Measurements from ENCODE around the gene SH3D19. TPM values are rescaled to one million over a fixed set of nuclear protein-coding genes. Genes with fewer than 3 reads are reported as not detected.

Gene SH3D19
- total and polyA plus RNA-seq, 9 donors, result 44.0 to 117 (median 91.4) TPM

DNA sequence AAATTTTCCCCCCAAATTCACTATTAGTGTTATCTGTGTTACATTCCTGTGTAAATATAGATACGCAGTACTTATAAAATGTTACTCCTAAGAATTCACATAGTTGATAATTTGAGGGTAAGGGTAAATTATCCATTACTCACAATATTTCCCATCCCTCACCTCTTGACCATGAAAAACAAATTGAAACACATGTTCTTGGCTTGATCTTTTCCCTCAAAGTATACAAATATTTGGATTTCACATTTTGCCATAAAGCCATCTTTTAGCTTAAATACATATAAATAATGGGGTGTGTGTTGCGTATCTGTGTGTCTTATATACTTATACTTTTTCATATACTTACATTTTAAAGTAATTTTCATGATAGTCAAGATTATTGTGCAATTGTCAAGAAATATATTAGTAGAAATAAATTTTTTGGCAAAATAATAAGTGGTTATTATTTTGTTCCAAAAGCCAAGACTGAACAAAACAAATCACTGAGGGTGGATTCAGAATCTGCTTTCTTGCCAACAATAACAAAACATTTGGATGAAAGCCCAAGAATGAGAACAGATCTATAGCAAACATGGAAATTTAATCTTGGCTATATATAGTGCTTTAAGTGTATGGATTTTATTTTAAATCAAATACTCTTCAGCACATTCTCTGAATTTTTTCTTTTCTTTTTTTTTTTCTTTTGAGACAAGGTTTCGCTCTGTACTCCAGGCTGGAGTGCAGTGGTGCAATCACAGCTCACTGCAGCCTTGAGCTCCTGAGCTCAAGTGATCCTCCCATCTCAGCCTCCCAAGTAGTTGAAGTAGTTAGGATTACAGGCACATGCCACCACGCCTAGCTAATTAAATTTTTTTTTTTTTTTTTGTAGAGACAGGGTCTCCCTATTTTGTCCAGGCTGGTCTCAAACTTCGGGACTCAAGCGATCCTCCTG is 97.0 kb downstream of the SH3D19 start:
- intact Hi-C loops (cut with DNase I), result no loop called here
- DNase-seq, result no peak

DNA sequence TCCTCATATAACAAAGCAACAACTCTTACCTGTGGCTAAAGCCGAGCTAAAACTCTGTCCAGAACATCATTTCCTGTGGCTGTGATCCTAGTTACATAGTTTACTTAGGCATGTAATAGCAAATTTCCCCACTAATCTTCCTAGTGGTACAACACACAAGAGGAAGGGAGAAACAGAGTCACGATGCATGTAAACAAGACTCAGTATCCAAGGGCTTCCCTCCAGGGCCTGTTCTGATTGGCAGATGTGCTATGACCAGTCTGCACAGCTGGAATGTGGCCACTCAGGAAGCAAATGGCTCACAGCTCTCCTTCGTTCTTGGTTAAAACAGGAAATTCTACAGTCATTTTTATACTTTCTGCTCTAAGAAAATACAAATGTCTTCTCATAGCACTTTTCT is 97.7 kb downstream of the SH3D19 start:
- Histone ChIP-seq H3K4me3 (peak overlapping the region; percentile 29), H3K4me1 (ENCODE audit: insufficient read depth) (peaks cover 1% of the 10 kb centered on the region), H3K36me3 (no peaks in the 10 kb centered on the region), H3K9me3 (no peaks in the 10 kb centered on the region), H3K27me3 (no peaks in the 10 kb centered on the region), H3K27ac (peak overlapping the region; percentile 71 to 74)
- intact Hi-C loops (cut with DNase I), result no loop called here
- no peak for TF ChIP-seq POLR2A (IDR thresholded peaks at IDR 0.05)
- TF ChIP-seq, protein P1, sequence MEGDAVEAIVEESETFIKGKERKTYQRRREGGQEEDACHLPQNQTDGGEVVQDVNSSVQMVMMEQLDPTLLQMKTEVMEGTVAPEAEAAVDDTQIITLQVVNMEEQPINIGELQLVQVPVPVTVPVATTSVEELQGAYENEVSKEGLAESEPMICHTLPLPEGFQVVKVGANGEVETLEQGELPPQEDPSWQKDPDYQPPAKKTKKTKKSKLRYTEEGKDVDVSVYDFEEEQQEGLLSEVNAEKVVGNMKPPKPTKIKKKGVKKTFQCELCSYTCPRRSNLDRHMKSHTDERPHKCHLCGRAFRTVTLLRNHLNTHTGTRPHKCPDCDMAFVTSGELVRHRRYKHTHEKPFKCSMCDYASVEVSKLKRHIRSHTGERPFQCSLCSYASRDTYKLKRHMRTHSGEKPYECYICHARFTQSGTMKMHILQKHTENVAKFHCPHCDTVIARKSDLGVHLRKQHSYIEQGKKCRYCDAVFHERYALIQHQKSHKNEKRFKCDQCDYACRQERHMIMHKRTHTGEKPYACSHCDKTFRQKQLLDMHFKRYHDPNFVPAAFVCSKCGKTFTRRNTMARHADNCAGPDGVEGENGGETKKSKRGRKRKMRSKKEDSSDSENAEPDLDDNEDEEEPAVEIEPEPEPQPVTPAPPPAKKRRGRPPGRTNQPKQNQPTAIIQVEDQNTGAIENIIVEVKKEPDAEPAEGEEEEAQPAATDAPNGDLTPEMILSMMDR (IDR thresholded peaks at IDR 0.05), result no peak
- no peak for TF ChIP-seq EP300 (IDR thresholded peaks at IDR 0.05)
- DNase-seq, result peak in 3 of 5 donors; percentile 54 to 61 (median 56)
- 1 to 2% (median 2%) methylated on average over 3 of the region's 3 CpGs for WGBS, 3 donors

More for the DNA sequence above, 97.0 kb downstream of the SH3D19 start:
- Histone ChIP-seq H3K4me1 (ENCODE audit: insufficient read depth) (peaks cover 2% of the 10 kb centered on the region), H3K4me3 (peak overlapping the region; percentile 29), H3K9me3 (no peaks in the 10 kb centered on the region), H3K27me3 (no peaks in the 10 kb centered on the region), H3K36me3 (no peaks in the 10 kb centered on the region), H3K27ac (peak overlapping the region; percentile 71 to 74)
- TF ChIP-seq POLR2A (IDR thresholded peaks at IDR 0.05) (no peak), EP300 (IDR thresholded peaks at IDR 0.05) (no peak)
- TF ChIP-seq, protein P1 (IDR thresholded peaks at IDR 0.05), result no peak
- WGBS, 3 donors, result 40 to 51% (median 43%) methylated on average over 6 of the region's 6 CpGs

DNA sequence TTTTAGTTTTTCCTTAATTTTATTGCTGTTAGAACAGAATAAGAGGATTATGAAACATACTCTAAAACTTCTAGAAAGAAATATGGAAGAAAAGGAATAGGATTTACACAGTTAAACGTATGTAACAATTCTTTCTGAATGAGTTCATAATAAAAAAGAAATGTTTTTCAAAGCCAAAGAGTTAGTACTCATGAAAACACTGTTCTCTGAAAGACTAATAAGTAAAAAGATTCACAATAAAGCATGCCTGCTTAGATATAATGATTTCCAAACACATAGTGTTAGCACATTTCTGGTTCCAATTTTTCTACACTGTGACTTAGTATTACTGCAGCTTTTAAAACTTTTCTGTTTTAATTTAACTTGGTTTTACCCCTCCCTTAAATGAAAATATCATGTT is 98.2 kb downstream of the SH3D19 start:
- H3K4me1 ChIP-seq (ENCODE audit: insufficient read depth), result peaks cover 3% of the 10 kb centered on the region
- intact Hi-C loops (cut with DNase I), result no loop called here

DNA sequence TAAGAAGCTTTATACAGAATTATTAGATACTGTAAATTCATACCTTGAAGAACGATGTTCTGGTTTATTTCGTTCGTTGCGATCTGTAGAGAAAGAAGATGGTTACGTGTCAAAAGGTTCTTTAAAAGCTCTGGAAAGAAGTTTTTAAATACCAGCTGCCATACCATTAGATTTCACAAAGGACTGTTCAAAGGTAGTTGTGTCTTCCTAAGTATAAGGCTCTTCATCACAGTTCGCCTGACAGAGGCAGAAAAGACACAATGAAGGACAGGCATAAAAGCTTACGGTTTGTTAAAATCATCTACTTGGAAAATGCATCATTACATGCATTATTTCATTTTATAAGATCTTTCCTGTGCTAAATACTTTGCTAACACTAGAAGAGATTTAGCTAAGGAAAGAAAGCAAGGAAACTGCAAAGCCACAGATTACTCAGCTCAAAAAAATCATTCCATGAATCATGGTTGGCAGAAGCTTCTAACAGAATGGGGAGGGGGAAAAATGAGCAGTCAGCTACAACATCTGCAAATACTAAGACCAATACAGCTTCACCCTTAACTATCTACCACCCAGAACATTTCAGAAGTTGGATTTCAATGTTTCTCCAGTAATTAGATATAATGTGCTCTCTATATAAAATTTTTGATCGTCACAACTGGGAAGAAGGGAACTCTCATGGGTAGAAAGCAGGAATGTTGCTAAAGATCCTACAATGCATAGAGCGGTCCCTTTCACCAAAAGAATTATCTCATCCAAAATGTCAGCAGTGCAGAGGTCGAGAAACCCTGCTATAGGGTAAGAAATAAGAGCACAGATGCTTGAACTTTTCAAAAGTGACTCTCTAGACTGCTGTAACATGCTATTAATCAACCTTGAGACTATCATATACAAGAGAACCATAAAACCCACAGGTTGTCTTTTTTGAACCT is 99.1 kb downstream of the SH3D19 start:
- H3K4me3 ChIP-seq, result peak overlapping the region; percentile 29
- H3K4me1 ChIP-seq (ENCODE audit: insufficient read depth), result peaks cover 5% of the 10 kb centered on the region
- H3K27me3 ChIP-seq, result no peaks in the 10 kb centered on the region
- intact Hi-C loops (cut with DNase I), result no loop called here
- no peaks in the 10 kb centered on the region for H3K9me3 ChIP-seq
- 10 to 16% (median 11%) methylated on average over 10 of the region's 10 CpGs for WGBS, 3 donors
- TF ChIP-seq, protein P1 (IDR thresholded peaks at IDR 0.05), result no peak
- TF ChIP-seq EP300 (IDR thresholded peaks at IDR 0.05) (no peak), POLR2A (IDR thresholded peaks at IDR 0.05) (no peak)
- peak overlapping the region in 1 of 2 donors; percentile 74 for H3K27ac ChIP-seq
- DNase-seq, result no peak
- no peaks in the 10 kb centered on the region for H3K36me3 ChIP-seq

More for the DNA sequence above, 98.2 kb downstream of the SH3D19 start:
- 8 to 22% (median 12%) methylated on average over 1 of the region's 1 CpG for WGBS, 3 donors
- H3K27me3 ChIP-seq, result no peaks in the 10 kb centered on the region
- no peak for DNase-seq
- H3K4me3 ChIP-seq, result peak overlapping the region; percentile 29
- H3K36me3 ChIP-seq, result no peaks in the 10 kb centered on the region
- no peaks in the 10 kb centered on the region for H3K9me3 ChIP-seq
- peak overlapping the region in 1 of 2 donors; percentile 74 for H3K27ac ChIP-seq
- TF ChIP-seq, protein P1 (IDR thresholded peaks at IDR 0.05), result no peak
- TF ChIP-seq EP300 (IDR thresholded peaks at IDR 0.05), result no peak

All from ovary (tissue), 9 donors.